Measurements from ENCODE around the gene HOXB4. TPM values are rescaled to one million over a fixed set of nuclear protein-coding genes. Genes with fewer than 3 reads are reported as not detected.

The HOXB4 gene
- total RNA-seq, 1 donor from 2014 or later = 0.25 TPM

GRCh38 chr17:48605991-48606891, 28.1 kb upstream of the HOXB4 start:
- H3K4me1 ChIP-seq = peaks cover 19% of the 10 kb centered on the region
- H3K27me3 ChIP-seq (ENCODE audit: low read depth) = peaks cover 100% of the 10 kb centered on the region
- no peak overlapping the region for H3K4me3 ChIP-seq
- no peak for DNase-seq
- intact Hi-C loops (cut with micrococcal nuclease) = no loop called here
- no peaks in the 10 kb centered on the region for H3K9me3 ChIP-seq (replicated peaks)
- no peak overlapping the region for H3K27ac ChIP-seq (replicated peaks)
- TF ChIP-seq CTCF (IDR thresholded peaks at IDR 0.05; ENCODE audit: borderline replicate concordance) = no peak
- H3K36me3 ChIP-seq = no peaks in the 10 kb centered on the region

DNA sequence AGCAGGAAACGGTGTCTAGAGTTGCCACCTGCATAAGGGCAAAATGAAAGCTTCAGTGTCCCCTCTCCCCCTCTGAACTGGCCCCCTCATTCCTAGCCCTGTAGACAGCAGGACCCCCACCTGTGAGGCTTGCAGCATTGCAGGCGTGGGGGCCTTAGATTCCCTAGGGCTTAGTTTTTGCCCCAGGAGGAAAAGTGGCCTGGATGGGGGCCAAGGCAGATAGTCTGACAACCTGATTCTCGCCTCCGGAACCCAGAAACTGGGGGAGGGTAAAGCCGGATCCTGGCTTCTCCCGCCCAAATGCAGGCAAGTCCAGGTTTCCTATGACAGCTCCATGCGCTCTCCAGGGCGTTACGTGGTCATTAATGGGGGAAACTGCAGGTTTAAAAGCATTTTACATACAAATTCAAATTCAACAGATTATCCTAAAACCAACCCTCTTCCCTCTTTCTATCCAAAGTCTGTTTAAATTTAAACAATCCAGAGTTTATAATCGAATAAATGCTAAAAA, 27.3 kb upstream of the HOXB4 start:
- Histone ChIP-seq H3K4me1 (peaks cover 12% of the 10 kb centered on the region), H3K4me3 (no peak overlapping the region), H3K36me3 (no peaks in the 10 kb centered on the region), H3K27me3 (ENCODE audit: low read depth) (peaks cover 100% of the 10 kb centered on the region), H3K27ac (replicated peaks) (no peak overlapping the region), H3K9me3 (replicated peaks) (no peaks in the 10 kb centered on the region)
- TF ChIP-seq CTCF (IDR thresholded peaks at IDR 0.05; ENCODE audit: borderline replicate concordance) = no peak
- DNase-seq = no peak
- intact Hi-C loops (cut with micrococcal nuclease) = no loop called here

DNA sequence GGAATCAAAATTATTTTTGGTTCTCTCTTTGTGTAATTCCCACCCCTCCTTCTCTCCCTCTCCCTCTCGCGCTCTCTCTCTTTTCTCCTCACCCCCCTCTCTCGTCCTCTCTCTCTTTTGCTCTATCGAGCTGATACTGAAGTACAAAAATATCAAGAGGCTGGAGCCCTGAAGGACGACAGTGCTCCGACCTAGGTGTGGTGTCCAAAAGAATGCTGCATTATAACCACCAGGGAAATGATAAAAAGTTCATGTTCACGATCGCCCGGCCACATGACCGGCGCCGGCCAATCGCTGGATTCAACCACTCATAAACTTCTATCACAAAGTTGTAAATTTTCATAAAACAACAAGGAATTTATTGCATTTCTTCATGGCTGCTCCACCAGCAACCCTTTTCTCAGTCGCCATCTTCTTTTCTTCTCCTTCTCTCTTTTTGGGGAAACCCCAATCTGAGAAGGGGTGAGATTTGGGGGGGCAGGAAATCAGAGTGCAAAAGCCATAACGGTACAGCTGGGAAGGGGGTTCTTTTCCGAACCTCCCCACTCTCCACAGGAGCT, 26.7 kb upstream of the HOXB4 start, which contains the start of gene HOXB6:
Gene HOXB6 (minus strand): TSS at position 217 of the 560 bp plus-strand sequence. CDS start 6,836 bp downstream, outside the sequence.
- Histone ChIP-seq H3K36me3 (no peaks in the 10 kb centered on the region), H3K9me3 (replicated peaks) (no peaks in the 10 kb centered on the region), H3K4me1 (peaks cover 6% of the 10 kb centered on the region), H3K27me3 (ENCODE audit: low read depth) (peaks cover 100% of the 10 kb centered on the region), H3K4me3 (peak within 1 kb of the TSS; percentile 49), H3K27ac (replicated peaks) (peak within 1 kb of the TSS; percentile 30)
- no peak for DNase-seq
- intact Hi-C loops (cut with micrococcal nuclease) = no loop called here
- no peak for TF ChIP-seq CTCF (IDR thresholded peaks at IDR 0.05; ENCODE audit: borderline replicate concordance)

DNA sequence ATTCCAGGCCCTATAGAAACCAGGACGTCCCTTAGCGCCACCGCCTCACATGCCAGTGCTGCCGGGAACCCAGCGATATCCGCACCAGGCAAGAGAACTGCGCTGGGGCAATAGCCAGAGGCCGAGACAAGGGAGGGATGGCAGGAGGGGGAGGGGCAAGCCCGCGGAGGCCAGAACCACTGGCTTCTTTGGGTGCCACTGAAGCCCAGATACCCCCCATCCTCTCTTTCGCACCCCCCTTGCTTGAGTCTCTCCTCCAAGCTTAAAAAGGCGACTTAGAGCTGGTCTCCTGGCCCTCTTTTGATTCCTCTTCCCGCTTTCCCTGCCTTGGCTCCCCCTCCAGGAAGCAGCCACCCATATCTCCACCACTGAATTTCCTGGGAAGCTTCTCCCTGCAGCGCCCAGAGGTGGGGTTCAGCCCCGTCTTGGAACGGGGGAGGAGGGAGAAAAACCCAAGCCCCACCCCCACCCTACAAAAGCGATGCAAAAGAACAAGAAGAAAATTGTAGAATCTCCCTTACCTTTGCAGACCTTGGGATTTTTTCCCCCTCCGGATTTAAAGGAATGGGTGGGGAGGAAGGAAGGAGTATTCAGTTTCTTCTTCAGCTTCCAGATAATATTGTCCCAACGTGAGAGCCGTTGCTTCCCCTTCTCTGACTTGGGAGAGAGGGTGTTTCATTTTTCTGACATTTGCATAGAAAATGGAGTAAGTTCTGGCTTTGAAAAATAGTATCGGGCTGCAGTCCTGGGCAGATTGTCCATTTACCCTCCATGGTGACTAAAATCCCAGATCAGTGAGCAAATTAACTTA, 26.0 kb upstream of the HOXB4 start:
- peak overlapping the region; percentile 30 for H3K27ac ChIP-seq (replicated peaks)
- no peak for DNase-seq
- TF ChIP-seq CTCF (IDR thresholded peaks at IDR 0.05; ENCODE audit: borderline replicate concordance) = no peak

More for the DNA sequence above, 26.0 kb upstream of the HOXB4 start:
- no peaks in the 10 kb centered on the region for H3K36me3 ChIP-seq
- peak overlapping the region; percentile 49 for H3K4me3 ChIP-seq
- intact Hi-C loops (cut with micrococcal nuclease) = no loop called here
- no peaks in the 10 kb centered on the region for H3K9me3 ChIP-seq (replicated peaks)
- H3K4me1 ChIP-seq = peaks cover 4% of the 10 kb centered on the region
- peaks cover 100% of the 10 kb centered on the region for H3K27me3 ChIP-seq (ENCODE audit: low read depth)
